Pons (tissue), 1 donor: Measurements from ENCODE around the gene FGF11.
A peak's percentile ranks its signal among the peaks of the same experiment; 100 is the strongest.

Source experiments
- DNase-seq: peaks from one replicate; pipeline ENCODE4 v3.0.0-alpha.2; 2016; ENCODE audit warnings: low spot score

Gene FGF11

DNA sequence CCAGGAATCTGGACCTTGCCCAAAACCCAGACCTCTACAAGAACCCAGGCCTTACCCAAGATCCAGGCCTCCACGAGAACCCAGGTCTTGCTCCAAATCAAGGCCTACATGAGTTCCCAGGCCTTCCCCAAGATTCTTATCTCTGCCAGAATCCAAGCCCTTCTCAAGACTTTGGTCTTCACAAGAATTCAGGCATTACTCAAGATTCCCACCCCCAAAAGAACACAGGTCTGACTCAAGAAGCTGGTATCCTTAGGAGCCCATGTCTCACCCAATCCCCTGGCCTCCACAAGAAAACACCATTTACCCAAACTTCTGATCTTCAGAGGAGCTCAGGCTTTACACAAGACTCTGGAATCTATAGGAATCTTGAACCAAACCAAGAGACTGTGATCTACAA, 8.1 kb upstream of the FGF11 start:
- DNase-seq, result no peak

DNA sequence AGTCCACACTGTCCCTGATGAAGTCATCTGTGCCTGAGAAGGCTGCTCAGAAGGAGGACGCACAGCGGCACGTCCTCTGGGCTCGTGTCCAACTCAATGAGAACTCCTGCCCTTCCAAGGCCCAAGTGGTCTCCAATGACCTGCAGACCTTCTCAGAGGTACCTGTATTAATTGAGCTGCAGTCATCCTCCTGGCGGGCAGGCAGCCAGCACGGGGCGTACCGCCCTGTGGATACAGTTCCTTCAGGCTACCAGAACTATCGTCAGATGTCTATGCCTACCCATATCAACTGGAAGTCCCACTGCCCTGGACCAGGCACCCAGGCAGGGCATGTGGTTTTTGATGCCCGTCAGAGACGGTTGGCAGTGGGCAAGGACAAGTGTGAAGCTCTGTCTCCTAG, 7.0 kb upstream of the FGF11 start:
- no peak for DNase-seq

DNA sequence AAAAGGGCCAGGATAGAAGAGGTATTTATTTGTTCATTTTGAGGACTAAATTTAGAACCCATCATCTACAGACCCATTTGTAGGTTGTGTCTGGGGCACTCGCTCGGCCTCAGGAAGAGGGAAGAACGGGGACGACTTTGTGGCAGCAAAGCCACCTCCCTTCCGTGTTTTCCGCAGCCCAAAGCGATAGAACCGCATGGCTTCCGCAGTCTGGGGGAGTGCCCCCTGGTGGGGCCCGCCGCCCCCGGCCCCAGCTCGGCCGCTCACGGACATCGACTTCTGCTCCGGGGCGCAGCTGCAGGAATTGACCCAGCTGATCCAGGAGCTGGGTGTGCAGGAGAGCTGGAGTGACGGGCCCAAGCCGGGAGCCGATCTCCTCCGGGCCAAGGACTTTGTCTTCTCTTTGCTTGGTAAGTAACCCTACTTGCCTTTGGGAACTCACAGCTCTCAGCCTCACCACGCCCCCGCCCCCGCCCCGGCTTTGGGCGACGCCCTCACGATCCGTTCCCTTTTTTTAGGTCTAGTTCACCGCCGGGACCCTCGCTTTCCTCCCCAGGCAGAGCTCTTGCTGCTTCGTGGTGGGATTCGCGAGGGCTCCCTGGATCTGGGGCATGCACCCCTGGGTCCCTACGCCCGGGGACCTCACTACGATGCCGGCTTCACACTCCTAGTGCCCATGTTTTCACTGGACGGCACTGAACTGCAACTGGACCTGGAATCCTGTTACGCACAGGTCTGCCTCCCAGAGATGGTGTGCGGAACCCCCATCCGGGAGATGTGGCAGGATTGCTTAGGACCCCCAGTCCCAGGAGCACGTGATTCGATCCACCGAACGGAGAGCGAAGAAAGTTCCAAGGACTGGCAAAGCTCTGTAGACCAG, 3.4 kb upstream of the FGF11 start:
- no peak for DNase-seq

DNA sequence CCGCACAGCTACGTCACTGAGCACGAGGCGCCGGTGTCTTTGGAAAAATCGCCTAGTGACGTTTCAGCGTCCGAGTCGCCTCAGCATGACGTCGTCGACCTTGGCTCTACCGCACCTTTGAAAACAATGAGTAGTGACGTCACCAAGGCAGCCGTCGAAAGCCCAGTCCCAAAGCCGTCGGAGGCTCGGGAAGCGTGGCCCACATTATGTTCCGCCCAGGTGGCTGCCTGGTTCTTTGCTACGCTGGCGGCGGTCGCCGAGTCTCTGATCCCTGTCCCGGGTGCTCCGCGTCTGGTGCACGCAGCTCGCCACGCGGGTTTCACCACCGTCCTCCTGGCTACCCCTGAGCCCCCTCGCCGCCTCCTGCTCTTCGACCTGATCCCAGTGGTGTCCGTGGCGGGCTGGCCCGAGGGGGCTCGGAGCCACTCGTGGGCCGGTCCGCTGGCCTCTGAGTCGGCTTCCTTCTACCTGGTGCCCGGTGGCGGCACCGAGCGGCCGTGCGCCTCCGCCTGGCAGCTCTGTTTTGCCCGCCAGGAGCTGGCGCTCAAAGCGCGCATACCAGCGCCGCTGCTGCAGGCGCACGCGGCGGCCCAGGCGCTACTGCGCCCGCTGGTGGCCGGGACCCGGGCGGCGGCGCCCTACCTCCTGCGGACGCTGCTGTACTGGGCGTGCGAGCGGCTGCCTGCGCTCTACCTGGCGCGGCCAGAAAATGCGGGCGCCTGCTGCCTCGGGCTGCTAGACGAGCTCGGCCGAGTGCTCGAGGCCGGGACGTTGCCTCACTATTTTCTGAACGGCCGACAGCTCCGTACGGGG, 2.5 kb upstream of the FGF11 start:
- DNase-seq, result peak; percentile 66

DNA sequence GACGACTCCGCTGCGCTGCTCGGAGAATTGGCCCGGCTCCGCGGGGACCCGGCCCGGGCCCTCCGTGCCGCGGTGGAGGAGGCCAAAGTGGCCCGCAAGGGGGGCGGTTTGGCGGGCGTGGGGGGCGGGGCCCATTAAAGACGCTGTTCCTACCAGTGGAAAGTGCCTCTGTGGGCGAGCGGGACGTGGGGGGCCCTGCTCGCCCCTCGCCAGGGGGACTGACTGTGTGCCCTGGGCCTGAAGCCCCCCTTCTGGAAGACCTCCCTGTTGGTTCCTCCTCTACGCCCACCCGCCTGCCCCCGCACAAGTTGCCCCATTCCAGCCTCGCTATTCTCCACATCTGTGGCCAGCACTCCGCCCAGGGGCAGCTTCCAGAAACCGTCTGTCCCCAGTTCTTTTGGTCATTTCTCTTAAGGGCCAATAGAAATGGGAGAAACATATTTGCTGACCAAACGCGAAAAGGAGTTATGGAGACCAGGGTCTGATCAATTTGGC, 1.9 kb upstream of the FGF11 start:
- no peak for DNase-seq

DNA sequence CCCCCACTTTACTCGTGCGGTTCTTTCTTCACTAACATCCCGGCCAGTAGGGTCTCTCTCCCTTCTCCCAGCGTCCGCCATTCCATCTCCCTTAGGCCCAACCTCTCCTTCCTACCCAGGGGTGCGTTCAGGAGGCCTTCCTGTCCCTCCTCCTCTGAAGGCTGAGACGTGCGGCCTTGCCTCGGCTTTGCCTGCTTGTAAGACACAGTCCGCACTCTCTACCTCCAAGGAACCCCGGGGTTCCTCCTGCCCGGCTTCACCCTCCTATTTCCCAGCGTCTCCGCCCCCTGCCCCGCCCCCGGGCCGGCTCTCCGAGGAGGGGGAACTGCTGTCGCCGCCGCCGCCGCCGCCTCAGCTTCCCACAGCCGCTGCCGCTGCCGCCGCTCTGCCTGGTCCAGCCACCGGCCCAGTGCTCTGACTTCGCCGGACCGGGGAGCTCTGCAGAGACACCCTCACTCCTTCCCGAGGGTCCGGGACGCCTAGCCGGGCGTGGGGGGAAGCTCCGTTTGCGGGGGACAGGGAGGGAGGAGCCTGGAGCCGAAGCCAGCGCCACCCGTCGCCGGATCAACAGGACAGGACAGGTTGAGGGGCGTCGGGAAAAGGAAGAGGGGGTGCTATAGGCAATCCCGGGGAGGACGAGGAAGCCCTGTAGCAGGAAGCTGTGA, 1.2 kb upstream of the FGF11 start:
- no peak for DNase-seq

DNA sequence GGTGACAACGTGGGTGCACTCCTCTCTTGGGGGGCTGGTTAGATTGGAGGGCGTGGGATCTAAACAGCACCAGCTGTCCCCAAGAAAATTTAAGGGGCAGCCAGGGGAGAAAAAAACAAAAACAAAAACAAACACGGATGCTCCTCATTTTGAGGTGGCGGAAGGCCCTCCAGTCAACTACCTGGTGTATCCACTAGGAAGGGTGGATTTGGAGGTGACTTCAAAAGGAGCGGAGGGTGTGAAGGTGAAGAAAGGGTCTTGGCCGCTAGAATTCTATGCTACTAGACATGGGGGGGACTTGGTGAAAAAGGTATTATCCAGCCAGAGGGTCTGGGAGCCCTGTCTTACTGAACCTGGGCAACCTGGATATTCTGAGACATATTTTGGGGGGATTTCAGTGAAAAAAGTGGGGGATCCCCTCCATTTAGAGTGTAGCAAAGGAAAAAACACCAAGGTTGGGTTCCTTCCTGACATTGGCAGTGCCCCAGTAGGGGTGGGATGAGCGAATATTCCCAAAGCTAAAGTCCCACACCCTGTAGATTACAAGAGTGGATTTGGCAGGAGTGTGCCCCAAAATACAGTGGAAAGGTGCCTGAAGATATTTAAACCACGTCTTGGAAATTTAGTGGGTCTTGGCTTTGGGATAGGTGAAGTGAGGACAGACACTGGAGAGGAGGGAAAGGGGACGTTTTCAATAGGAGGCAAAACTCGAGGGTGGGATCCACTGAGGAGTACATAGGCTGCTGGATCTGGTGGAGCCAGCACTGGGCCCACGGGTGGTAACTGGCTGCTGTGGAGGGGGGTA, 454 bp upstream of the FGF11 start:
- DNase-seq, result no peak

DNA sequence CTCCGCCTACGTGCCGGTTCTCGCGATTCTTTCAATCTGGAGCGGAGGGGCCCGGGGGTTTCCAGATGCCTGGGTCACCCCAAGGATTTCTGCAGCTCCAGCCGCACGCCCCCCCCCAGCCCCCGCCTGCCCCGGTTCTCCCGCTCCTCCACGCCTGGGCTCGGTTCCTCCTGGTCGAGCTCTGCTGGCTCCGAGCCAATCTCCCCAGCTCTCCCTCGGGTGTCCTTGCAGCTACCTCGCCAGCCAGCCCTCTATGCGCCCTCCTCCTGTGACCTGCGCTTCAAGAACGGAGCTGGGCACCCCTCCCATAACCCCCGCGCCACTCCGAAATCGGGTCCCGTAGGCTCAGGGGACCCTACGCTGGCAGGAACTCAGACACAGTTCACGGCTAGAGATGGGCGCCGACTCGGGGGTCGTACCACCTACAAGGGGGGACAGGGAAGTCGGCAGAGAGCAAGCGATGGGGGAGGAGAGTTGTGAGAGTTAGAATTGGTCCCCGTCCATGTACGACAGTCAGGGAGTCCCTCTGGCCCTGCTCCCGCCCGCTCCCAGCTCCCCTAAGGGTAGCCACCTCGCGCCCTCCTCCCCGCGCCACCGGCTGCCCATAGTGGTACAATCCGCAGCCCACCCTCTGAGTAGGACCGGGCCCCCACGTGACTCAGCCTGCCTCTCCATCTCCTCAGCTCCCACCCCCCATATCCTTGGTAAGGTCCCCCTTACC, 961 bp downstream of the FGF11 start:
- no peak for DNase-seq

DNA sequence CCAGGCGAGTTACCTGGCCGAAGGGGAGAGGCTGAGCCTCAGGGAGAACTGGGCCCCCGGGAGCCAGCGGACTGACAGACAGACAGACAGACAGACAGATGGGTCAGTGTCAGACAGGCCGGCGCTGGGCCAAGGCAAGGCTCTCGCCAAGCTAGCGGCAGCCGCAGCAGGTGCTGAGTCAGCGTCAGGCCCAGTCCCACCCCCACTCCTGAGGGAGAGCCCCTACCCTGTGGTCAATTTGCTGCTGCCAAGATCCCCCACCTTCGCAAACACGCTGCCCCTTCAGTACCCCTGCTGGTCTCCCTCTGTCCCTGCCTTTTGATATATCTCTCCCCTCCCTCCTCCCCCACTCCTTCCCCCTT, 1.5 kb downstream of the FGF11 start:
- no peak for DNase-seq

DNA sequence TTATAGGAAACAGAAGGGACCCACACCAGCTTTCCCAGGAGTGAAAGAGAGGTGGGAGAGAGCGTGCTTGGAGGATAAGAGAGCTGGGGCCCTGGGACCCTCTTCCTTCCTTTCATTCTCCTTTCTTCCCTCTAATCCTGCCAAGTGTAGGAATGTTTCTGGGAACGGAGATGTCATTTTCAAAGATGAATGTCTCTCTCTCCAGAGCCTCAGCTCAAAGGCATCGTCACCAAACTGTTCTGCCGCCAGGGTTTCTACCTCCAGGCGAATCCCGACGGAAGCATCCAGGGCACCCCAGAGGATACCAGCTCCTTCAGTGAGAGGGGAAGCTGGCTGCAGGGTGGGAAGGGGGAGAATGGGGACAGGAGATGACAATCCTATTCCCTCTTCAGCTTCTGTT, 2.0 kb downstream of the FGF11 start:
- no peak for DNase-seq

DNA sequence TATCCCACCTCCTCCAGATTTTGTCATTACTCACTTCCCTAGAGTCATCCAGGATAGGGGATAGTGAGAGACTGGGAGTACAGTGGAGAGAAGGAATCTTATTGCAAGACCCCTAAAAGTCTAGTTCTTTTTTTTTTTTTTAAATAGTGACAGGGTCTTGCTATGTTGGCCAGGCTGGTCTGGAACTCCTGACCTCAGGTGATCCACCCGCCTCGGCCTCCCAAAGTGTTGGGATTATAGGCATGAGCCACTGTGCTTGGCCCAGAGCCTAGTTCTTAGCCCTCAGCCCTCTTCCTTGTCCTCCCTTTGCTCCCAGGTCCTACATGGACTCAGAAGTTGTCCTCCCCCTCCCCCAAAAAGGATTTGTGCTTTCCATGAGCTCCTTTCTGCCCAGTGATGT, 2.8 kb downstream of the FGF11 start:
- DNase-seq, result no peak

DNA sequence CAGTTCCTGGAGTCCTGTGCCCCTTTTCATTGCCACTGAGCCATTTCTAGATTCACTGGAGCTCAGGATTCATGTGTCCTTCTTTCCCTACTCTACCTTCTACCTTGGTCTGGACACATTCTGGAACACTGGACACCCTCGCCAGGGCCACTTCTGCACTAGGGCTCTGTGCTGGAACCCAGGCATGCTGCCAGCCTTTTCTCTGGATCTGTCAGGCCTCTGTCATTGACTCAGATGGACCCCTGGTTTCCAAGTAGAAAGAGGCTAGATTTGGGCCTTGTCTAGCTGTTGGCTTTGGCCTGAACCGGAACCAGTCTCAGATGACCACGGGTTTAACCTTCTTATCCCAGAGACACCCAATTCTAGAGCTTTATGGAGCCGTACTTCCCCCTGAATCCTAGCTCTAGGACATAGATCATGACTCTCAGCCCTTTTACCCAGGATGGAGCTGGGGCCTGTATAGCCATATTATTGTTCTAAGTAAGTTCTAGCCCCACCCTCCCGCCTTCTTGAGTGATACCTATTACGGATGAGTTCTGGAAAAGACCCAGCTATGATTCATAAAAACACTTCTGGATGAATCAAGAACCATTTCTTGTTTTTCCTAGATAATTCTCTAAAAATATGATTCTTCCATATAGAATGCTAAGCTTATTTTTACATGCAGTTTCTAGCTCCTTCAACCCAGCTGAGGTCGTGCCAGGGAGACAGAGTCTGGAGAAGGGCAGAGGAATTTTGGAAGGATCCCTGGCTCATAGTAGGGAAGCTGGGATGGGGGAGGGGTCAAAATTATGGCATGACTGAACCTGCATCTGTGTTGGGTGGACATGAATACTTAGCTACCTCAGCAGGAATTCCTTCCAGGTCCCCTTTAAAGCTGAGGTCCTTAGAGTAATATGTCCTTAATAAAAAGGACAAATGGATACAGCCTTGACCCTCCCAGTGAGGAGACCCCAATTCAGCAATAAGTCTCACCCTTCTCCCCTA, 4.5 kb downstream of the FGF11 start:
- DNase-seq, result no peak

DNA sequence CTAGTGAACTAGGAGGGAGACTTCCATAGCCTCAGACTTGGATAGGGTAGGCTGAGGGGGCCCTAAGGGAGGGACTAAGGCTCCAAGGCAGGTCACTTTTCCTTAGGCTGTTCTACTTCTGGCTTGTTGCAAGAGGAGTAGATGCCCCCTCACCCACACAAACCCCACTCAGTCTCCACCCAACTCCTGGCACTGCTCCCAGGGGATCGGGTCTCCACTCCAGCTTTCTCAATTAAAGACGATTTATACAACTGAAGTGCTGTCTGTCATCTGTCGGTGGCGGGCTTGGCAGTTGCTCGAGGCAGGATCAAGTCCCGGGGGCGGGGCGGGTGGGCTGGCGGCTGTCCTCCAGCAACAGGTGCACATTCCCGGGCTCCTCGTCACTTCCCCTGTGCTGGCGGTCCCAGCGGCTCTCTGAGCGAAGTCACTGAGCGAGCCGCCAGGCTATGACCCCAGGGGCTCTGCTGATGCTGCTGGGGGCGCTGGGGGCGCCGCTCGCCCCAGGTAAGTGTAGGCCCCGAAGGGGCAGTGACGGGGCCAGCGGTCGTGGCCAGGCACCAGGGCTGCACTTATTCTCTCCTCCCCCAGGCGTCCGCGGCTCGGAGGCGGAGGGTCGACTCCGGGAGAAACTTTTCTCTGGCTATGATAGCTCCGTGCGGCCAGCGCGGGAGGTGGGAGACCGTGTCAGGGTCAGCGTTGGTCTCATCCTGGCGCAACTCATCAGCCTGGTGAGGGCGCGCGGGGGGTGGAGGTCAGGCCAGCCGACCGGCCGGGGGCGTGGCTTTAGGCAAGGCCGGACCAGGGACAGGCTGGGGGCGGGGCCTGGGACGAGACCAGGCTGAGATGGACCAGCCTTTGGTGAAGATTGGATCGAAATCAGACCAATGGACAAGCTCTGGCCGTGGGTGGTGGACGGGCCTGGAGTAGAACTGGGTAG, 5.6 kb downstream of the FGF11 start, which contains the start of gene CHRNB1:
Gene CHRNB1 (plus strand): TSS at position 380 of the 937 bp plus-strand sequence. CDS start 67 bp downstream, at position 447.
- DNase-seq, result peak; percentile 66

DNA sequence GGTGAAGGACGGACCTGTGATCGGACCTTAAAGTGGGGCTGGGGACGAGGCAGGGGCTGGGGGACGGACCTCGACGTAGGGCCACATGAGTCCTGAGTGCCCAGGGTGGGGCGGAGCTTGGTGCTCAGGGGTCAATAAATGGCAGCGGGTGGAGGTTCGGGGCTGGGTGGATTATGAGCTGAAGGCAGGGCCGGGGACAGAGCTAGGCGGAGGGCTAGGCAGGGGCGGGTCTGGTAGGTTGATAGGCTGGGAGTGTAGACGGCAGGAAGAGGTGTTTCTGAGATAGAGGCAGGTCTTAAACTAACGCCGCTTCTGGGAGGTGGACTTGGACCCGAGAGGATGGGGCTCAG, 6.3 kb downstream of the FGF11 start:
- DNase-seq, result no peak

DNA sequence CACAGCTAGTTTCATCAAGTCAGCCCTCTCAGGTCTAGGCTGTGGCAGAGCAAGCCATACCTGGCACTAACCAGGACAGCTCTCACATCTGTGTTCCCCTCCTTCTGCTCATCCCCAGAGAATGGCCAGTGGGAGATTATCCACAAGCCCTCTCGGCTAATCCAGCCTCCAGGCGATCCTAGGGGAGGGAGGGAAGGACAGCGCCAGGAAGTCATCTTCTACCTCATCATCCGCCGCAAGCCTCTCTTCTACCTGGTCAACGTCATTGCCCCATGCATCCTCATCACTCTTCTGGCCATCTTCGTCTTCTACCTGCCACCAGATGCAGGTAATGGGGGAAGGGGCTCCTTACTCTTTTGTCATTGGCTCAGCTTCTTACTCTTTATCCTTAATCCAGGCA, 9.1 kb downstream of the FGF11 start:
- no peak for DNase-seq

DNA sequence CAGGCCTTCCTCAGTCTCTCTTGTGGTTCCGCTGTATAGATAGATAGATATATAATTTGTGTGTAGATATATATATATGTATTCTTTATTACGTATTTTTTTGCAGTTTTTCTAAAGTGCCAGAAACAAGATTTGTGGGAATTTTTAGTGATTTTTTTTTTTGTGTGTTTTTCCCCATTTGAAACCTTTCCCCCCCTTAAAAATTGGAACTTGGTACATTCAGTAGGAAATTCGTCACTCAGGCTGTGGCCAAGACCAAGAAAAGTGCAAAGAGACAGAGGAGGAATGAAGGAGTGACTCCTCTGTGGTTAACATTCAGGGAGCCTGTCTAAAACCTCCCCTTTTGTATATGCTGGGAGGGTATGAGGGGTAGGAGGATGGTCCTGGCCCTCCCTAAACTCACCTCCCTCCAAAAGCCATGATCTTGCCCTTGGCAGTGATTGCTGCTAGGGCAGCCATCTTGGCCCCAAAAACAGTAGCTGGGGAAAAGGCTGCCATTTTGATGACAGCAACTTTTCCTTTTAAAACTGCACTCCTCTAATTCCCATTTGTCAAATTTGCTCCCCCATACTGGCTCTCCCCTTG, 20.7 kb downstream of the FGF11 start:
- no peak for DNase-seq

DNA sequence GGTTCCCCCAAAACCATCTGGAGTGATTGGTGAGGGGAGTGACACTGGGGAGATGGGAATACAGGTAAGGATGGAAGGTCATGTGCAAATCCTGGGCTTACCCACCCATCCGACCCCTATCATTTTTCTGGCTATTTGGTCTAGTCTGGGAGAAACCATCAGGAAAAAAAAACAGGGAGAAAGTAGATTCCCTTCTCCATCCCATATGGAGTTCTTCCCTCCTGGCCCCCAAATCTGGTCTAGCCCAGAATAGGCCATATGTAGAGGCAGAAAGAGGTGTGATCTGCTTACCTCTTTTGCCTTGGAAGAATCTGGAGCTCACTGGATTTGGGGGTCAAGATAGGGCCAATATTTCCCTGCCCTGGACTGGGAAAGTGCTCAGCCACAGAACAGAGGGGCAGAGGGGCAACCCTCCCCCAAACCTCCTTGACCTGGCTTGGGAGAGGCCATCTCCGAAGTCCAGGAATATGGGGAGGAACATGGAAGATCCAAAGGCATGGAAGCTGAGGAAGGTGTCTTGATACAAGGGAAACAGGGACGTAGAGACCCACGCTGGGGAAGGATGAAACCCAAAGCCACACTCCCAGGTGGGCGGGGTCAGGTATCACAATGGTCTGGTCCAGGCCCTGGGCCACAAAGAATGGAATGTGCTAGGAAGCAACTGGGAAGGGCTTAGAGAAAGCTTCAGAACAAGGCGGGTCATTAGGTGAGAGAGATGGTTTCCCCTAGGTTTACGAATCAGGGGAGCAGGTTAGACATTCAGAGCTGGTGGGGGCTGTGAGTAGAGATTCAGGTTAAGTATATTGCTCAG, 21.7 kb downstream of the FGF11 start:
- DNase-seq, result no peak
